IPS-11a (cell line): ENCODE measurements around the gene SULF2.
"Not testable (repeated sequence)": the region's sequence is repeated elsewhere in the genome, so short reads cannot be mapped to it uniquely, and the experiment has no call there.

Source experiments
- H3K4me3 ChIP-seq: one replicate; pipeline ENCODE4 v1.5.1; 2013; ENCODE audit warnings: low read depth, low read length, control low read depth

The SULF2 gene

GRCh38 chr20:47785311-47785853 lies at the start of gene SULF2:
TSS of gene SULF2 (minus strand) at chr20:47785481. CDS start at chr20:47757363, 28,118 bp downstream.
- peak within 1 kb of the TSS; percentile 55 for H3K4me3 ChIP-seq

- not testable (repeated sequence) for H3K4me3 ChIP-seq
Measured at GRCh38 chr20:47831675-47832074, 46.4 kb upstream of the SULF2 start.

DNA sequence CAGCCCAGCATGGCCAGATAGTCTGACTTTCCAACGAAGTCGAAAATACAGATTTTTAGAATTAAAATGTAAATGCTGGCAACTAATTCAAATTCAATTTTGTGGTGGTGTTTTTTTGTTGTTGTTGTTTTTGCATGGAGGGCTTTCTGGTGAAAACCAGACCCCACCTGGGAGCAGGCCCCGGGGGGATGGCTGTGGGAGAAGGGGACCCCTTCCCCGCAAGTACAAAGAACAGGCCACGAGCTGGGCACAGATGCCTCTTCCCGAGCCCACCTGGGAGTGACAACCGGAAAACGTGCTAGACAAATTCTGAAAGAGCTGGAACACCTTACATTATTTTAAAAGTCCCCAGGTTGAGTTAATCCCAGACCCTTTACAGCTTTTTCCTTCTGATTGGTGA lies 41.4 kb upstream of the SULF2 start:
- H3K4me3 ChIP-seq: not testable (repeated sequence)

DNA sequence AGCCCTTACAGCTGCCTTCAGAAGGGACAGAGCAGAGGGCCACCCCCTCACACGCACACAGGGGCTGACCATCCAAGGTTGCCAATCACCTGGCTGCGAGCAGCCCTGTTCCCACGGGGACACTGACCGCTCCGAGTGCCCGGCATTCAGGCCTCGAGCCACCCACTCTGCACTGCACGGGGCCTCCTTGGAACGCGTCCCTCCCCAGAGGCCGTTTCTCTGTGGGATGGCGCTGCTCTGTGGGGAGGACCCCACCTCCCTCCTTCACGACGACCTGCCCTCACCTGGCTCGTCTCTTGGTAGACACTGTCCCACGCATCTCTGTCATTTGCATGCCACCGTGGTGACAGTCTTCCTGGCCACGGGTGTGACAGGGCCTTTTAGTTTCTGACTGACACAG lies 40.7 kb upstream of the SULF2 start:
- not testable (repeated sequence) for H3K4me3 ChIP-seq

DNA sequence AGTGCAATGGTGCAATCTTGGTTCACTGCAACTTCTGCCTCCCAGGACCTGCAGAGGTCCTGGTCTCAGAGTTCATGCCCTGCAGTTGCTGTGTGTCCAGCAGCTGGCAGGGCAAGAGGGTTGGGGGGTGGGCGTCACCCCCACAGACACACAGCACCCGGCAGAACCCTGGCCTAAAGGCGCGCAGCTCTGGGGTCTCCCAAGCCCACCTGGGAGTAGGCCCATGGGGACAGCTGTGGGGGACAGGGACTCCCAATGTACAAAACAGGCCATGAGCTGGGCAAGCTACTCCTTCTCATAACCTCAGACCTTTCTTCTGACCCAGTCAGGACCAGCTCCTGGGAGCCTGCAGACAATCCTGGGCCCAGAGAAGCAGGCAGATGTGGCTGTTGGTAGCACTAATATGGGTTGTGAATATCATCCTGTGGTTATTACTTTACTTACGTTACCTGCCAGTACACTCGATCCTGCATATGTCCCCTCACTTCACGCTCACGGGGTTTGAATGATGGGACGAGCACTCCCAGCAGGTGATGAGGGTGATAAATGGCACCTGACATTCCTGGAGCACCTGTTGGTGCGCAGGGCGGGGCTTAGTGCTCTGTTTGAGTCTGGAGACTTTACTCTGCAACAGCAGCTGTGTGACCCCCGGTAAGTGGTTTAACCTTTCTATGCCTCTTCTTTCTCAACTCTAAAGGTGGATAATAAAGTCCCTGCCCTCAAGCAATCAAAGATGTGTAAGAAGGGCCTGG lies 39.9 kb upstream of the SULF2 start:
- no peak overlapping the region for H3K4me3 ChIP-seq

DNA sequence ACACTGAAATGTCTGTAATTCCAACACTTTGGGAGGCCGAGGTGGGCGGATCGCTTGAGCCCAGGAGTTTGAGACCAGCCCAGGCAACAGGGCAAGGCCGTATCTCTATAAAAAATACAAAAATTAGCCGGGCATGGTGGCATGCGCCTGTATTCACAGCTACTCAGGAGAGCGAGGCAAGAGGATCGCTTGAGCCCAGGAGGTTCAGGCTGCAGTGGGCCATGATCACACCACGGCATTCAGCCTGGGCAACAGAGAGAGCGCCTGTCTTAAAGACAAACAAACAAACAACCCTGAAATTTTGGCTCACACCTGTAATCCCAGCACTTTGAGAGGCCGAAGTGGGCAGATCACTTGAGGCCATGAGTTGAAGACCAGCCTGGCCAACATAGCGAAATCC lies 38.7 kb upstream of the SULF2 start:
- H3K4me3 ChIP-seq: not testable (repeated sequence)

GRCh38 chr20:47821481-47822100 lies 36.3 kb upstream of the SULF2 start:
- H3K4me3 ChIP-seq: no peak overlapping the region

DNA sequence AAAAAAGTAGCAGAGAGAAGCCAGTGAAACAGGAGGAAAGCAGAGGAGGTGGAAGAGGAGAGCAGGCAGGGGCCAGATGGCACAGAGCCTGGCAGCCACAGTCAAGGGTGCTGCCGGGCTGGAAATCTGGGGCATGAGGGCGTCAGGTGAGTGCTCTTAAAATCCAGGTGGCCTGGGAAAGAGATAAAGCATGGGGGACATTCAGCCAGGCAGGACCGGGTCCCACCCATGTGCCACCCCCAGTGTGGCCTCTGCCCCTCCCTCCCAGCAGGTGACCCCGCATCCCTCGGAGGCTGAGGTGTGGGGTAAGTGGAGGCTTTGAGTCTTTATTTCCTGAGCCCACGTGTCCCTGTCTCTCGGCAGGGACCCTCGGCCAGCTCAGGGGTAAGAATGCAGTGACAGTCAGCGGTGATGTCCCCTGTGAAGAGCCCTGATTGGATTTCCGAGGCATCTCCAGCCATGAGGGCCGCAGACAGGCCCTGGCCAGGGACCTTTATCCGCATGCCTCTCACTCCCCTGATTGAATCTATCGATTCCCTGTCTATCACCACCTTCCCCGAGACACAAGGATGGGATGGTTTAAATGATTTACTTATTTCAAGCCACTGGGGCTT lies 33.8 kb upstream of the SULF2 start:
- no peak overlapping the region for H3K4me3 ChIP-seq

DNA sequence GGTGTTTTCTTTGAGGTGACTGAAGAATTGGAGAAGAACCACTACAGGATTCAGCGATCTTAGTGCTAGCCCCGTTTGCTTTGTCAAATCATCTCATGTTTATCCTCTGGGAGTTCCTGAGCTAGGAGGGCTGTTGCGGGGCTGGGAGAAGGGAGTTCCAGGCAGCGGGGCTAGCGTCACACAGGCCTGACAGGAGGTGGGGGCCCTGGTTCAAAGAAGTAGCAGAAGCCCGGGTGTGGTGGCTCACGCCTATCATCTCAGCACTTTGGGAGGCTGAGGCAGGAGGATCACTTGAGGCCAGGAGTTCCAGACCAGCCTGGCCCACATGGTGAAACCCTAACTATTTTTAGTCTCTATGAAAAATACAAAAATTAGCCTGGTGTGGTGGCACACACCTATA lies 33.2 kb upstream of the SULF2 start:
- H3K4me3 ChIP-seq: no peak overlapping the region

GRCh38 chr20:47818016-47818415 lies 32.7 kb upstream of the SULF2 start:
- no peak overlapping the region for H3K4me3 ChIP-seq

GRCh38 chr20:47817573-47817972 lies 32.3 kb upstream of the SULF2 start:
- no peak overlapping the region for H3K4me3 ChIP-seq

- no peak overlapping the region for H3K4me3 ChIP-seq
Measured at GRCh38 chr20:47816487-47817451, 31.5 kb upstream of the SULF2 start.

DNA sequence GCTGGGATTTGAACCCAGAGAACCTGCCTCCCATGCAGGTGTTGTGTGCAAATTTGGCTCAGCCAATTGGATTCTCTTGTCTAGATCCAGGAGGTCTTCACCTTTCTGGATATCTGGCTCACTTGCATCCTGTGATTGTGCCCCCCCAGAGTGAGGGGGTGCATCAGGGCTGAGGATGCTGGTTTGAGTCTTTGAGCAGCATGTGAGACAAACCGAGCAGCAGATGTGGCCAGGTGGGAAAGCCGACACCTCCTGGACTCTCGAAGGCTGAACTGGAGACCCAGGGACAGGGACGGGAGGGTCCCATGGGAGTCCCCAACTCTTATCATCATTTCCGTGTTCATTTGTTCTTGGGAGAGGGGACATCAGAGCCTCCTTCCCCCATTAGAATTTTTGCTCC lies 30.6 kb upstream of the SULF2 start:
- no peak overlapping the region for H3K4me3 ChIP-seq

DNA sequence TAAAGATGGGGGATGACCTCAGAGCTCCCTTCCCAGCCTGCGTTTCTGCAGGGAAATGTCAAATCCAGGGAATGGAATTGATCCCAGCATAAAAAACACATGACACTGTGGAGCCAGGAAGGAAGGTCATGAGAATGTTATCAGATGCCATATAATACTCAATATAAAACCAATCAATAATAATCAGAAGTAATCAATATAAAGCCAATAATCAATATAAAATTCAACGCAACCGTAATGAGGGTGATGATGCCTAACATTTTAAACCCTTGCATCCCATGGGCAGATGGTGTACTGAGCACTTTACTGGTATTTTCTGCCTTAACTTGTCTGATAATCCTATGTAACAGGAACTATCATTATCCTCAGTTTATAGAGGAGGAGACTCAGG lies 30.1 kb upstream of the SULF2 start:
- no peak overlapping the region for H3K4me3 ChIP-seq

- H3K4me3 ChIP-seq: no peak overlapping the region
Measured at GRCh38 chr20:47814632-47815415, 29.5 kb upstream of the SULF2 start.

DNA sequence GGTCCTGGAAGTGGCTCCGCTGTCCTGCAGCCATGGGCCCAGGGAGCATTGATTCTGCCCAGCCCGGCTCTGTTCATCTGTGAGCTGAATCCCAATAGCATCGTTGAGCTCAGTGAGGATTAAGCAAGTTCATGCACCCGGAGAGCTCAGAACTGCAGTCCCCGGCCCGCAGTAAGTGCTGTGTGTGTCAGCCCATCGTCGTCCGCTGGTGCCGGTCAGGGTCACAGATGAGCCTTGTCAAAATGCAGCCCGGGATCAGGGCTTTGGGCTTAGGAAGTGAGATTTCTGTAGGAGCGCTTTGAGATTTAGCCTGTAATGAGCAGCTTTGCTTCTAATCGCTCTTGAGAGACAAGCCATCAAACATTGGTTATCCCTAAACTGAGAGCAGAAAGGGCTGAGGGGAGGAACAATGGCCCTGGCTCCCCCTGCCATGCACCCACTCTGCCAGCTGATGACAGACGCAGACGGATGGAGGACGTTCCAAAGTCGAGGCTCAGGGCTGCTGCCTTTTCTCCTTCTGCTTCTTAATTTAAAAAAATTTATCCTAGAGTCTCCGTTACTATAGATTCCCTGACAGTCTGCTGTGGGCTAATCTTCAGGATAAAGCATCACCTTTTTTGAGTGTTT lies 25.6 kb upstream of the SULF2 start:
- H3K4me3 ChIP-seq: no peak overlapping the region

DNA sequence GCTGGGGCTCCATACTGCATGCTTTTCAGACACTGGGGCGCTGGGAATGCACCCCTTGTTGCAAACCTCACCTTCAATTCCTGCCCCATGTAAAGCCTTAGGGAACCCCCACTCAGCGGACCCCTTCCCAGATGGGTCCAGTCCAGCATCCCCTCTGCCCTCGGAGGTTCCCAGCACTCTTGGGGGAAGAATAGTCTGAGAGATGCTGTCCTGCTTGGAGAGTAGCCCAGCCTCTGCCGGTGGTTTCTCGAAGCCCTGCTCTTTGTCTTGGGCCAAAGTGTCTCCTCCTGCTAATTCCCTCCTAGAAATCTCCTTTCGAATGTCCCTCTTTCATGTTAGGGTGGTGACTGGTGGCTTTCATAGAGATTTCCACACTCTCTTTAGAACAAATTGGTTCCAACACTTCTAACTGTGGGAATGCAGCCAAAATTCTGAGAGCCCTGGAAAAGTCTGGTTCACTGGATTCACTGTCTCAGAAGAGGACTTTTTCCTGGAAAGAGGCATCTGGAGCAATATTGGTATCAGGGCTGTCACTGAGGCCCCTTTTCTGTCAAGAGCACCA lies 24.9 kb upstream of the SULF2 start:
- no peak overlapping the region for H3K4me3 ChIP-seq

DNA sequence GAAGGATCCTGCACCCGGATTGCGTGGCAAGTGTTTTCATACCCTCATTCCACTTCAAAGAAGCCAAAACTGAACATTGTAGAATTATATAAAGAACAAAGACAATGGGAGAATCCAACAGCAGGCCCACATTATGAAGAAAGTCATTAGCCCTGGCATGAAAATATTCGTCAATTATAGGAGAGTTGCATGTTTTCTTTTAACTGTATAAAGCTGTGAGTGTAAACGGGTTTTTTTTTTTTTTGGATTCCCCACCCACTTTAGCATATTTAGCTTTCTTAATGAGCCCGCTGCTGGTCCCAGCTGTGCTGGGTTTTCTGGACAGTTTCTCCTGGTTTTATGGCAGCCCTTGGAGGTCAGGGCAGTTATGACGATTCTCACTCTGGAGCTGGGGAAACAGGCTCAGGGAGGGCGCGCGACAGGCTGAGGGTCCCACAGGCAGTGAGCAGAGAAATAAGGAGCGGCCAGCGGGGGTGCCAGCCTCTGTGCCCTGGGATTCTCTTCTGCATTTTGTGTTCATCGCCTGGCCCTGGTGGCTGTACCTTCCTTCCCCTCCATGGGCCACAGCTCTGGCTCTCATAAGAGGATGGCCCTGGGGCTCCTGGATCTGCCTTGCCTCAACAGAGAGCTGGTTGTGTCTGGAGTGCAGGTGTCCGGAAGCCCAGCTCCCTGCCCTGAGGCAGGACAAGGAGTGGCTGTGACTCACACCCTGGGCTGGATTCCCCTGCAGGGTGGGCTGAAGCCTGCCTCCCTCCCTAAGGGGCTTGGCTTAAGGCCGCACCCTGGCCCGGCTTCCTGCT lies 24.1 kb upstream of the SULF2 start:
- no peak overlapping the region for H3K4me3 ChIP-seq

DNA sequence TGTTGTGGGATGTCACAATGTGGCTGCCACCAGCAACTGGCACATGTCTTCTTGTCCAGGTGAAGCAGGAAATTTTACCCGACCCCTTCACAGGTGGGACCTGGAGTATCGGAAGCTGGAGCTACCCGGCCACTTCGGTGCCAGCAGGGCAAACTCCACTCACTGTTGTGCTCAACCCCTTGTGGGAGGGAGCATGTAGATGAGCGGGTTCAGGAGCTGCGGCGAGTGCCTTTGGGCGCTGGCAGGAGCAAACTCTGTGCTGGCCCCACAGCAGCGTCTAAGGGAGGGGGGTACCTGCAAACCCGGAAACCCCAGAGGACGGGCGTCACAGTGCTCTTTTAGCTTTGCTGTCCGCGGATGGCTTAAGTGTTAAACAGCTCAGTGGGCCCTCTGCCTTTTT lies 20.7 kb upstream of the SULF2 start:
- H3K4me3 ChIP-seq: no peak overlapping the region
